DND-41 (cell line): ENCODE results near the gene SNX32.

Source experiments
- ATAC-seq: fragments of 200-7000 bp; cut with Tn5 transposase; 3 replicates; pipeline ENCODE4 v1.9.1; 2021; ENCODE audit warnings: low read depth; ENCODE audit not compliant: insufficient read depth
- DNase-seq: peaks from one replicate; pipeline ENCODE4 v3.0.0-alpha.2; 2020
- H2AFZ ChIP-seq: 2 replicates; pipeline ENCODE4 v1.6.0; 2012; ENCODE audit warnings: low read depth, low read length
- H3K27ac ChIP-seq: 2 replicates; pipeline ENCODE4 v1.5.1; 2012; ENCODE audit warnings: low read length, inconsistent platforms
- H3K27me3 ChIP-seq: fragments of 200-600 bp; sonication (generic); 2 replicates; pipeline ENCODE4 v1.6.0; 2012; ENCODE audit warnings: low read length, mild to moderate bottlenecking, inconsistent platforms; ENCODE audit not compliant: insufficient read depth, poor library complexity
- H3K36me3 ChIP-seq: 2 replicates; pipeline ENCODE4 v1.5.1; 2012; ENCODE audit warnings: low read length, inconsistent platforms; ENCODE audit not compliant: insufficient read depth
- H3K4me1 ChIP-seq: 2 replicates; pipeline ENCODE4 v1.5.1; 2012; ENCODE audit warnings: mild to moderate bottlenecking, low read length; ENCODE audit not compliant: insufficient read depth
- H3K4me2 ChIP-seq: 2 replicates; pipeline ENCODE4 v1.6.0; 2012; ENCODE audit warnings: mild to moderate bottlenecking, moderate library complexity, low read length, inconsistent platforms; ENCODE audit not compliant: insufficient read depth
- H3K4me3 ChIP-seq, 2 experiments: fragments of 200-600 bp in 1 of 2; shearing (Covaris generic) in 1 of 2; 2 replicates each; pipeline ENCODE4 v1.5.1; 2012 to 2016; ENCODE audit warnings: inconsistent platforms in 2 of 2, low read length in 2 of 2, mild to moderate bottlenecking in 2 of 2, low read depth in 1 of 2, moderate library complexity in 1 of 2
- H3K79me2 ChIP-seq: 2 replicates; pipeline ENCODE4 v1.6.0; 2012; ENCODE audit warnings: low read length, inconsistent platforms; ENCODE audit not compliant: insufficient read depth
- H3K9ac ChIP-seq: 2 replicates; pipeline ENCODE4 v1.6.0; 2012; ENCODE audit warnings: low read depth, mild to moderate bottlenecking, inconsistent platforms, low read length, moderate library complexity
- H3K9me3 ChIP-seq: 2 replicates; pipeline ENCODE4 v1.5.1; 2012; ENCODE audit warnings: low read length, moderate library complexity, mild to moderate bottlenecking, inconsistent platforms; ENCODE audit not compliant: insufficient read depth, severe bottlenecking
- H4K20me1 ChIP-seq: 2 replicates; pipeline ENCODE4 v1.6.0; 2012; ENCODE audit warnings: low read length; ENCODE audit not compliant: insufficient read depth
- EZH2 ChIP-seq: IDR thresholded peaks from 3 replicates; pipeline ENCODE4 v1.6.1; 2012; ENCODE audit warnings: borderline replicate concordance, low read depth, mild to moderate bottlenecking, moderate library complexity, low read length, inconsistent platforms; ENCODE audit not compliant: severe bottlenecking
- TF ChIP-seq, protein P1 (sequence below): IDR thresholded peaks from 2 replicates; pipeline ENCODE4 v1.5.1; 2012; ENCODE audit warnings: borderline replicate concordance, low read length, moderate library complexity, mild to moderate bottlenecking; ENCODE audit not compliant: poor library complexity, severe bottlenecking; ENCODE audit errors: extremely low read depth

Gene SNX32

GRCh38 chr11:65863889-65864705 is 30.3 kb downstream of the SNX32 start:
- no peaks in the 10 kb centered on the region for H3K27me3 ChIP-seq
- DNase-seq = no peak
- no peak for TF ChIP-seq EZH2
- TF ChIP-seq, protein P1, sequence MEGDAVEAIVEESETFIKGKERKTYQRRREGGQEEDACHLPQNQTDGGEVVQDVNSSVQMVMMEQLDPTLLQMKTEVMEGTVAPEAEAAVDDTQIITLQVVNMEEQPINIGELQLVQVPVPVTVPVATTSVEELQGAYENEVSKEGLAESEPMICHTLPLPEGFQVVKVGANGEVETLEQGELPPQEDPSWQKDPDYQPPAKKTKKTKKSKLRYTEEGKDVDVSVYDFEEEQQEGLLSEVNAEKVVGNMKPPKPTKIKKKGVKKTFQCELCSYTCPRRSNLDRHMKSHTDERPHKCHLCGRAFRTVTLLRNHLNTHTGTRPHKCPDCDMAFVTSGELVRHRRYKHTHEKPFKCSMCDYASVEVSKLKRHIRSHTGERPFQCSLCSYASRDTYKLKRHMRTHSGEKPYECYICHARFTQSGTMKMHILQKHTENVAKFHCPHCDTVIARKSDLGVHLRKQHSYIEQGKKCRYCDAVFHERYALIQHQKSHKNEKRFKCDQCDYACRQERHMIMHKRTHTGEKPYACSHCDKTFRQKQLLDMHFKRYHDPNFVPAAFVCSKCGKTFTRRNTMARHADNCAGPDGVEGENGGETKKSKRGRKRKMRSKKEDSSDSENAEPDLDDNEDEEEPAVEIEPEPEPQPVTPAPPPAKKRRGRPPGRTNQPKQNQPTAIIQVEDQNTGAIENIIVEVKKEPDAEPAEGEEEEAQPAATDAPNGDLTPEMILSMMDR = no peak
- peaks cover 68% of the 10 kb centered on the region for H3K36me3 ChIP-seq
- H4K20me1 ChIP-seq = peaks cover 46% of the 10 kb centered on the region
- H3K9me3 ChIP-seq = no peaks in the 10 kb centered on the region
- no peak overlapping the region for H2AFZ ChIP-seq
- H3K4me2 ChIP-seq = peak overlapping the region; percentile 22; the same call in 1 of the 2 replicates
- no peak overlapping the region for H3K4me3 ChIP-seq
- H3K27ac ChIP-seq = no peak overlapping the region
- no peak for ATAC-seq
- peaks cover 34% of the 10 kb centered on the region for H3K79me2 ChIP-seq
- no peak overlapping the region for H3K9ac ChIP-seq
- peaks cover 38% of the 10 kb centered on the region for H3K4me1 ChIP-seq

- H3K4me2 ChIP-seq = peak overlapping the region; percentile 5; the same call in 1 of the 2 replicates
- H2AFZ ChIP-seq = no peak overlapping the region
- peaks cover 33% of the 10 kb centered on the region for H3K79me2 ChIP-seq
- DNase-seq (no peak), ATAC-seq (no peak)
- H3K9me3 ChIP-seq = no peaks in the 10 kb centered on the region
- no peak overlapping the region for H3K27ac ChIP-seq
- H3K27me3 ChIP-seq = no peaks in the 10 kb centered on the region
- H3K4me3 ChIP-seq = no peak overlapping the region
- H3K4me1 ChIP-seq = peaks cover 33% of the 10 kb centered on the region
- no peak overlapping the region for H3K9ac ChIP-seq
- H4K20me1 ChIP-seq = peaks cover 46% of the 10 kb centered on the region
- peaks cover 68% of the 10 kb centered on the region for H3K36me3 ChIP-seq
- no peak for TF ChIP-seq EZH2
- TF ChIP-seq, protein P1 = no peak
Observed at GRCh38 chr11:65864706-65865471, 31.1 kb downstream of the SNX32 start.

GRCh38 chr11:65865550-65866172 is 31.9 kb downstream of the SNX32 start:
- Histone ChIP-seq H3K79me2 (peaks cover 28% of the 10 kb centered on the region), H3K36me3 (peaks cover 66% of the 10 kb centered on the region), H3K4me1 (peaks cover 36% of the 10 kb centered on the region), H4K20me1 (peaks cover 46% of the 10 kb centered on the region), H3K4me3 (no peak overlapping the region), H2AFZ (no peak overlapping the region), H3K9me3 (no peaks in the 10 kb centered on the region), H3K4me2 (no peak overlapping the region), H3K27ac (no peak overlapping the region), H3K9ac (no peak overlapping the region), H3K27me3 (no peaks in the 10 kb centered on the region)
- DNase-seq (no peak), ATAC-seq (no peak)
- TF ChIP-seq EZH2 = no peak
- TF ChIP-seq, protein P1 = no peak
